GM21786 (cell line): Measurements from ENCODE around the gene CCR1.
"Not testable (repeated sequence)": the region's sequence is repeated elsewhere in the genome, so short reads cannot be mapped to it uniquely, and the experiment has no call there.

Experiments
- ATAC-seq: cut with Tn5 transposase; IDR thresholded peaks from one replicate; pipeline ENCODE4 v1.9.1; 2021; ENCODE audit not compliant: unreplicated experiment

CCR1 gene

DNA sequence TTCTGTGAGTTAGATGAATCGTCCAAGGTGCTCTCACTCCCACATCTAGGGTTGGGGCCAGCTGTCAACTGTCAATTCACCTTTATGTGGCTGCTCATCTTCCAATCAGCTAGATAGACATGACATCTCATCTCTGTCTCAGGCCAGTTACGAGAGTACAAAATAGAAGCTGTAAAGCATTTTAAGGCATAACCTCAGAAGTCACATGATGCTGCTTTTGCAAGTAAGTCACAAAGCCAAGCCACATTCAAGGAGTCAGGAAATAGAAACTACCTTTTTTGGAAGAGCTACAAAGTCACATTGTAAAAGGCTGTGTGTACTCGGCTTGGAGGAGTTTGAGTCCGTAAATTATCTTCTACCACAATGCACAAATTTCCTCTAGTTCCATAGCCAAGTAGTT is 5.1 kb upstream of the CCR1 start:
- no peak for ATAC-seq

DNA sequence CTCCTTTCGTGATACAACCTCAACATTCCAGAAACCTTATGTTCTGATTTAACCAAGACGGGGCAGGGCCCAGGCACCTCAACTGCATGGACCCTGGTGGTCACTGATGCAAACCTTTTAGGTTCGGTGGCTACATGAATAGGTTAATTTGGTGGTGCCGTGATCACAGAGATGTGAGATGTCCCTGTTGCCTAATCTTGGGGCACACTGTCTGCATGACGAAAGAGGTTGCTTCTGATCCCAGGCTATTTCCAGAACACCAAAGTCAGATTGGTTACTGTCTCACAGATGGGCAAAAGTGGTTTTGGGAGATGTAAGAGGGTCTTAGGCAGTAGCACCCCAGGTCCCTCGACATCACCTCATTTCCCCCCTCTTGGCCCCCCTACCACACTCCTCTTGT is 4.0 kb upstream of the CCR1 start:
- no peak for ATAC-seq

DNA sequence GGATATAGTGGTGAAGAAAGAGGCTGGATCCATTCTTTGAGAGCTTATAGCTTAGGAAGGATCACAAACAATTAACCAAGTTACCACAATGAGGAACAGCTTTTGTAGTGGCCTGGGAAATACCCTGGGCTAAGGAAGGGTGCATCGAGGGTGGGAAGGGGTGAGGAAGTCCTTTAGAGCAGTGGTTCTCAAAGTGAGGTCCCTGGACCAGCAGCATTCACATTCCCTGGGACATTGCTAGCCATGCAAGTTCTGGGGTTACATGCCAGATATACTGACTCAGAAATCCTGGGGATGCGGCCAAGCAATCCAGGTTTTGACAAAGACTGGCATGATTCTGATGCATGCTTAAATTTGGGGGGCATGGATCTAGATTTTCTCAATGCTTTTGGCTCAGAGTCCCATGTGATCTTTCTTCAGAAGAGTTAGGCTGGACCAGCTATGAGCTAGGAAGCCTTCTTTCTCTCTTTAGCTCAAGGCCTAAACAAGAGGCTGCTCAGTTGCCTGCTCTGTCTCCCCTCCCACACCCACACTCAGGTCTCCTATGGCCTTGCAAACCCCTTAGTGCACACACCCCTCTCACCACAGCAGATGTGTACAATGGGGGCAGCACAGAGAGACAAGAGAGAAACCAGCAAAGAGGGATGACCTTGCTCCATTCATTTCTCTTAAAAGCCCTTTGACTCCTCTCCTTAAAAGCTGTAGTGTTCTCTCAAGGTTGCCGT is 1.8 kb upstream of the CCR1 start:
- no peak for ATAC-seq

DNA sequence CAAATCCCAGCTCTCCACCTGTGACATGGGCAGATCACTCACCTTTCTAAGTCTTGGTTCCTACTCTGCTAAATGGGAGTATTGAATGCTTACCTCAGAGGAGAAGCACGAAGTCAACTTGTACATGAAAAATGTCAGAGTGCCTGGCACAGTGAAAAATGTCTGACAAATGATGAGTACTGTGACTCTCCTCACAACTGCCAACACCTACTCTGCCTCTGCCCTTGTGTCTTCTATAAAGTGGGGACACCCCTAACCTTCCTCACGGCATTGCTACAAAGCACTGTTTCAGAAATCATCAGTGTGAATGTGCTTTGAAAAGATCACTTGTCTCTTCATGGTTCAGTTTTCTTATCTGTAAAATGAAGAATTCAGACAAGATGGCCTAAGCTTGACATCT is 940 bp upstream of the CCR1 start:
- no peak for ATAC-seq

DNA sequence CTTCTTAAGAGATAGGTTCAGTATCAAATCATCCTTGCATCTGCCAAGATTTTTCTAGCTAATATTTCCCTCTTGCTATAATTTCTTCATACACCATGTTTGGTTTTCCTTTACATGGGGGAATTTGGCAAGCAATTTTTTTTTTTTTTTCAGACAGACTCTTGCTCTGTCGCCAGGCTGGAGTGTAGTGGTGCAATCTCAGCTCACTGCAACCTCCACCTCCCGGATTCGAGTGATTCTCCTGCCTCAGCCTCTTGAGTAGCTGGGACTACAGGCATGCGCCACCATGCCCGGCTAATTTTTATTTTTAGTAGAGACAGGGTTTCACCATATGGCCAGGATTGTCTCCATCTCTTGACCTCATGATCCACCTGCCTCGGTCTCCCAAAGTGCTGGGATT is 599 bp downstream of the CCR1 start:
- ATAC-seq: not testable (repeated sequence)

DNA sequence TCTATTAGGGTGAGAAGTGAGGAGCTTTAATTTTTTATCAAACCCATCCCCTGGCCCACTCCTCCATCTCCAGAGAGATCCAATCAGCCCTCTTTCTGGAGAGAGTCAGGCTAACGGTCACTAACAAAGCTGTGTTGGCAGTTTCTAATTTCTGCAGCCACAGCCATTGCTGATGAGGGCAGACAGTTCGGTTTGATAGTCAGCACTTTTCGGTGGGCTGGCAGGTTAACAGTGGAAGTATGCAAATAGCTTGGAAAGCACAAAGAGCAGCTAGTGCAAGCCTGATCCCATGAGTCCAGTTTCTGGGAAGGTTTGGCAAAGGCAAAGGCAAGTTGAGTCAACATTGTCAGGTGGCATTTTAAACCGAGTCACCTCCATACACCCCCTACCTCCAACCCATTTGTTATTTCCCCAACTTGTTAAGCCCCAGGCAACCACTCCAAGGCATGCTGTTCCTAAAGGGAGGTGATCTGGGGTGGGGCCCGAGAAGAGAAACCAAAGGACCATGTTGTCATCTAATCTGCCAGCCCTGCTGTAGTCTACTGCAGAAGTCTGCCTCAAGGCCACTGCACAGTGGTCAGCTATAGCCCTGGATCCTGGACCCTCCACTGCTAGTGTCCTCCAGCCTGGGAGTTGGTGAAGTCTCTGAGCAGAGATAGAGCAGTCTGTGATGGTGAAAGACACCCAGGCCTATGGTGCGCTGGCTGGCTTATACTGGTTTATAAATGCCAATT is 1.7 kb downstream of the CCR1 start:
- ATAC-seq: no peak

DNA sequence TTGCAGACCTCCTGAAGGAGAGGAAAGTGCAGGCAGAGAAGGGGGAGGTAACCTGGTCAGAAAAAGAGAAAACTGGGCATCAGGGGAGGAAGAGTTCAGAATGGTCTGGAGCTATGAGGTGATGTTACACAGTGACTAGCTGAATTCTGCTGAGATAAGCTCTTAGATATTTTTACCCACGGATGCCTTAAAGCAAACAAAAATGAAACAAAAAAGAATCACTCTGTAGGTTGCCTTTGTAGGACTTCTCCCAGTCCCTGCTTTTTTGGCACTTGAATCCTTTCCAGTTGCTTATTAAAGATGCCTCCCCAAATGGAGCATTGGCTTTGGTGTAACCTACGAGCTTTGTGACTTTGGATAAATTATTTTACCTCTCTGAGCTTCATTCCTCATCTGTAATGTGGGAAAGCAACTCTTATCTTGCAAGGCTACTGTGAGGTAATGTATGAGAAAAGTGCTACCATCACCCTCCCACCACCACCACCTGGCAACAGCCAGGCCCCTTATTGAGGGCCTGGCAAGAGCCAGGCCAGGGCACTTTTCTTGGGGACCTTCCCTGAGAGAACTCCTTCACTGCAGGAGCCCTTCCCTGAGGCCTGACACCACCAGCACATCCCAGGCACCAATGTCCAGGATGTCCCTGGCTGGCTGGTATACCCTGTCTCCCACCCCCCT is 2.7 kb downstream of the CCR1 start:
- ATAC-seq: no peak

DNA sequence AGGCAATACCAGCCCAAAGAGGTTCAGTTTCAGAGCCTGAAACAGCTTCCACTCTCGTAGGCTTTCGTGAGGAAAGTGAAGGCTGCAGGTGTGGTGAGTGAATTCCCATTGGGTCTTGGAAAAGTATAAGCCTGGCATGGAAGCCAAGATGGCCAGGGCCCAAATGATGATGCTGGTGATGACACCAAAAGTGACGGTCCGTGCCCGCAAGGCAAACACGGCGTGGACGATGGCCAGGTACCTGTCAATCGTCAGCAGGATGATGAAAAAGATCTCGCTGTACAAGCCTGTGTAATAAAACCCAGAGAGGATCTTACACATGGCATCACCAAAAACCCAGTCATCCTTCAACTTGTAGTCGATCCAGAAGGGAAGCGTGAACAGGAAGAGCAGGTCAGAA is 4.4 kb downstream of the CCR1 start:
- no peak for ATAC-seq

DNA sequence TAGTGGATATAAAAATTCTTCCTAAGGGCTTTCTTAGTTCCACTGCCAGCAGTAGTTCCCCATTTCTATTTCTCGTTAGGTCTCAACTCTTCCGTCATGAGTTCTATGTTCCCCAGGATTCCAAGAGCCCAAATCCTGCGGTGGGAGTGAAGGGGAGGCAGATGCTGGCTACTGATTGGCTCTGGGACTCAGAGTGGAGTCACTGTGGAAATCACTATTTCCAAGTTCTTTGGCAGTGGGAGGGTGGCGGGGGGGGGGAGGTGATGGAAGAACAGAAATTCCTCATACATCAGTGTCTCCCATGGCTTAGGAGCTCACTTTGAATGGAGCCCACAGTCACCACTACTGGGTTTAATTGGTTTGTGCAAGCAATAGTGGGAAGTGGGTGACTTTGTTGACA is 5.6 kb downstream of the CCR1 start:
- no peak for ATAC-seq

DNA sequence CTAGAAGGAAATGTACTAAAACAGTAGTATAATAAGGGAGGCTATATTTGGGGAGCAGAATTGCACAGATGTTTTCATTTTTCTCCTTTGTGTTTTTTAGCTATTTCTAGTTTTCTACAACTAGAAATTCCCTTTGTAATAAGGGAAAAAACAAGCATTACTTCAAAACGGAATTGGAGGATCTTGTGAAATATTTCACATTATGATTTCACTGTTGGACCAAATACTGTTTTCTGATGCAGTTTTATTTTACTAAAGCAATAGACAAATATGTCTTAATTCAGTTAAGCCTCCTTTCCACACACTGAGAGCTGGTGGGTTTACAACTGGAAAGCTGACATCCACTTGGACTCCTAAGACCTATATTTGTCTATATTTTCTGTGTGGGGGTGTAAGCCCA is 7.3 kb downstream of the CCR1 start:
- no peak for ATAC-seq

DNA sequence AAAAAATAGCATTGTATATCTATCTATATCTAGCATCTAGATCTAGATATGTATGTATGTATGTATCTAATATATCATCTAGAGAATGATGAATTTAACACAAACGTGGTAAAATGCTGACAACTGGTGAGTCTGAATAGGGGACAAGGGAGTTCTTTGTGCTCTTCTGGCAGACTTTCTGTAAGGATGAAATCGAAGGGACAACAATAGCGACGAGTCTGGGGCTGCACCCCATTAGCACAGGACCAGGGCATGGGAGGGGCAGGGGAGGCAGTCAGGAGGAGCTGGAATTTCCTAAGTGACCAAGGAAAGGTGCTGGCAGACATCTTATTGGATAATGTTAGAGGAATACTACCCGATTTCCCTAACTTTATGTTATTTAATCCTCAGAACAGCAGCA is 7.9 kb downstream of the CCR1 start:
- ATAC-seq: no peak

DNA sequence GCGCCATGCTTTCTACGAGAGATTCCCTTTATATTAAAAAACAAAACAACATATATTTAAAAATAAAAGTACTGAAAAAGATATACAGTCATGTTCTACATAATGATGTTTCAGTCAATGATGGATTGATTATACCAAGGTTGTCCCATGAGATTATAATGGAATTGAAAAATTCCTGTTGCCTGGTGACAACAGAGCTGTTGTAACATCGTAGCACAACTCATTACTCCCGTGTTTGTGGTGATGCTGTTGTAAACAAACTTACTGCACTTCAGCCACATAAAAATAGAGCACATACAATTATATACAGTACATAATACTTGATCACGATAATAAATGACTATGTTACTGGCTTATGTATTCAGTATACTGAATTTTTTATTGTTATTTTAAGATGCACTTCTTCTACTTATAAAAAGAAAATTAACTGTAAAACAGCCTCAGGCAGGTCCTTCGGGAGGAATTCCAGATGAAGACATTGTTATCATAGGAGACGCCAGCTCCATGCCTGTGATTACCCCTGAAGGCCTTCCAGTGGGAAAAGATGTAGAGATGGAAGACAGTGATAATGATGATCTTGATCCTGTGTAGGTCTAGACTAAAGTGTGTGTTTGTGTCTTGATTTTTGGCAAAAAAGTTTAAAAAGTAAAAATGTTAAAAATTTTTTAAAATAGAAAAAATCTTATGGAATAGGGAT is 11.7 kb downstream of the CCR1 start:
- no peak for ATAC-seq

DNA sequence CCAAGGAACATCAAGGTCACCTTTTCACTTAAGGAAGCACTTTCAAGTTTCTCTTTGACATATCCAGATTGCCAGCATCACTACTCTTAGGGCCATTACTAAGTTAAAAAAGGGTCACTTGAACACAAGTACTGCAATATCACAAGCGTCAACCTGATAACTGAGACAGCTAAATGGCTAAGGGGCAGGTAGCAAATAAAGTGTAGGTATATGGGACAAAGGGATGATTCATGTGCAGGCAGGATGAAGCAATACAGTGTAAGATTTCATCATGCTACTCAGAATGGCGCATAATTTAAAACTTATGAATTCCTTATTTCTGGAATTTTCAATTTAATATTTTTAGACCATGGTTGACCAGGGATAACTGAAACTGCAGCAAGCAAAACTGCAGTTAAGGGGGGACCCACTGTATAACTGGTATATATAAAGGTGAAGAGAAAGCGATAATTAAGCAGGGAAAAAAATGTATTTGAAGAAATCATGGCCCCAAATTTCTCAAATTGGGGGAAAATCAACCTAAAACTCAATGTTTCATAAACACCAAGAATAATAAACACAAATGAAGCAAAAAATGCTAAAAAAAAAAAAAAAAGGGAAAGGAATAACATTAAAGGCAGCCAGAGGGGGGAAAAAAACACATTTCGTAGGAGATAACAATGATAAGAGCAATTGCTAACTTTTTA is 13.1 kb downstream of the CCR1 start:
- no peak for ATAC-seq

DNA sequence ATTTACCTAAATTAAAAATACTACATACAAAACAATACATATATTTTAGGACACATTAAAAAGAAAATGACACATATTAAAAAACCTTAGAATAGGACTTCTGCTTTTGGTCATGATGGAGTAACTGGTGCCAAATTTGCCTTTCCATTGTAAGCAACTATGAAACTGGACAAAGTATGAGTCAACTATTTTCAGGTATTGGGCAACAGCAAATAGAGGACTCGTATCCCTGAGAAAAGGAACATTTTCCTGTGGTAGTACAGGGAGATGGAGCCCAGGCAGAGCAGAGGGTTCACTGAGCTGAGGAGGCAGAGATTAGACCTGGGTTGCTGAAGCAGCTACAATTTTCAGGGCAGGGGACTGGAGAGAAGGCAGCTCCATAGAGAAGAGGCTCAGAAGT is 14.7 kb downstream of the CCR1 start:
- ATAC-seq: no peak

DNA sequence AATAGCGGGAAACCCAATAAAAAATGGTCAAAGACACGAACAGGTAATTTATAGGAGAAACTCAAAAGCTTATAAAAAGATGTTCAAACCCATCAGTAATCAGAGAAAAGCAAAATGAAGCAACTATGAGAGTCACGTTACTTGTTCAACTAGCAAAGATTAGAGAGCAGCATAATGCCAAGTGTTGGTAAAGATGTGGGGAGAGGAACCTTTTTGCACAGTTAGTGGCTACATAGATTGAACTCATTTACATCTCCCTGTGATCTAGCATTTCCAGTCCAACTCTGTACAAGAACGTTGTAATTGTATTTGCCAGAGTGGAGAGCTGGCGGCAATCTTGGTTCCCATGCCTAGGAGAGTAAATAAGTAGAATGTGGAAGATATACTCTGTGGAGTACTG is 15.2 kb downstream of the CCR1 start:
- no peak for ATAC-seq

DNA sequence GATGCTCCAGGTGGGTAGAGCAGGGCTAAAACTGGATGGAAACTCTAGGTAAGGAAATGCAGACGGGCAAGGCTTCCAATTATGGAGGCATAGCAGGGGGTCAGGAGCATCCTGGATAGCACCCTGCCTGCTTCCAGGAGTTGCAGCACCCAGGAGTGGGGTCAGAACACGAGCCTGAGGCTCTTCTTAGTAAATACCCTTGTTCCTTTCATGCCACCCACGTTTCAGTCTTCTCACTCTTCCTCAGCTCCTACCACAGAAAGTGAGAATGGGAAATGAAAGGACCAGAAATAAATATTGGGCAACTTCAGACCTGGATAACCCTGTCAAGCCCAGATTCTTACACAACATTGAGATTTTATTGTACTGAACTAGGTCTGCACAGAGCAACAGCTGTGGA is 16.4 kb downstream of the CCR1 start:
- no peak for ATAC-seq

DNA sequence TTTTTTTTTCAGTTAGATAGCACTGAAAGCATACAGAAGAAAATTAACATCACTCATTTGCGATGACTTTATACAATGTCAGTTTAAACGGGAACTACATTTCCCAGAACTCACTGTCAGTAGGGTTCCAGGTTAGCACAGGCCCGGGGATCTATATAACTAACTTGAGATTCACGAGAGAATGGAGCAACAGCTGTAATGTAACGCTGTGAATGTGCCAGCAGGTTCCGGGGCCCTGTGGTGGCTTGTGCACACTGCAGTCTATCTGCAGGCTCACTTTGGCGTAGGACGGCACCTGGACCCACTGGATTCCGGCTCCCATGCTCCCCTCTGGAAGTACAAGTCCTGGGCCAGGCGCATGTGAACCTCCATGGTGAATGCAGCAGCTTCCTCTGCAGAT is 19.4 kb downstream of the CCR1 start:
- ATAC-seq: no peak

DNA sequence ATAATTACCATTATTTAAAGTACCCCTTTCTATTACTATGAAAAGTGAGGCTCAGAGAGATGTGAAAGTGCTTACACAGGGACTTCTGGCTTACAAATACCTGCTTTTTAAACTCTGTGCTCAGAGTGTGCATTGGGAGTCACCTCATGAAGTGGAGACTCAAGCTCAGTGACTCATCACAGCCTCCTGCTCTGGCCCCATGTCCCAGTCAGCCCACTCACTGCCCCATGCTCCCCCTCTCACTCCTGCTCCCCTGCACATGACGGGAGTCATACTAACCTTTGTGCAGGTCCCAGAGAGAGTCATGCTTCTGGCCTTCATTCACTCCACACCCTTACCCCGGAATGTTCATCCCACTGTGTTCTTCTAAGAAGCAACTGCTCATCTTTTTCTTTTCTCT is 20.2 kb downstream of the CCR1 start:
- no peak for ATAC-seq

DNA sequence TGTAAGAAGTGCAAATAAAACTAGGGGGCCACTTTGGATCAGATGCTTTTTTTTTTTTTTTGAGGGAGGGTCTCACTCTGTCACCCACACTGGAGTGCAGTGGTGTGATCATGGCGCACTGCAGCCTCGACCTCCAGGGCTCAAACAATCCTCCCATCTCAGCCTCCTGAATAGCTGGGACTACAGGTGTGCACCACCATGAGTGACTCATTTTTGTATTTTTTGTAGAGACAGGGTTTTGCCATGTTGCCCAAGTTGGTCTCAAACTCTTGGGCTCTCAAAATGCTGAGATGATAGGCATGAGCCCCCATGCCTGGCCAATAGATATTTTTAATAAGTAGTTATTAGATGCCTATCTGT is 20.8 kb downstream of the CCR1 start:
- ATAC-seq: peak; percentile 10

DNA sequence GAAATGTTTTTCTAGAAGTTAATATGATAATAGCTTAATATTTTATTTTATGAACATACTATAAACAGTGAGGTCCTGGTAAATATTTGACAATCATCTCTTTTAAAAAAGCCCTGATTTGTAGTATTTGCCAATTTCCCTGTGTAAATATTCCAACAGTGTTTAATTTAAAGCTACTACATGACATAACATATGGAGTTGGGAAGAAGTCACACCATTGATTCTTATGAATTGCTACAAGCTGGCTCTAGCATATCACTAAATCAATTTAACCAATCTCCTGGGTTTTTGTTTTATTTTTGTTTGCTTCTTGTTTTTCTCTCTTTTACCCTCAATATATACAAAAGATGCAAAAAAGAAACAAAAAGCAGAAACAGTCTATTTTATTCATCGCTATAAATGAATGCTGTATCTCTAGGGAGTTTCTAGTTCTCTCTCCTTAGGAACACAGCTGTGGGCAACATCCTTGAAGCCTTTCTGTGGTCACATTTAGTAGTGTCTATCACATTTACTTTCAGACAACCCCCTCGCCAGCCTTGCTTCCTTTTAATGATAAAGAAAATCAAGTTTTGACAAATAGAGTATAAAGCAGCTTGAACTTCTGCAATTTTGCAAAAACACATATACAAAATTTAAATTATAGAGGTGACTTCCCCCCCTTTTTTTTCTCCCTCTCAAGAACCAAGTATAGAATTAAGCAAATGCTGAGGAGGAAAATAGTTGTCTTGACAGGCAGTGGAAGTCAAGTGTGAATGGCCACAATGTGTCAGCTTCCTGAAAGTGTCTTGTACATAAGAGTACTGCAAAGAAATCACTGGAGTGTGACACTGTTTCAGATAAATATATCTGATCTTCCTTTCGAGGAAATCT is 21.4 kb downstream of the CCR1 start:
- ATAC-seq: peak; percentile 77
